Activated CD4-positive, alpha-beta T cell treated with anti-CD3 and anti-CD28 coated beads, Interleukin-2, amount 50 U/mL, for 4 hours (primary cell): ENCODE results near the gene ATP6AP1.
"Not testable (repeated sequence)": the region's sequence is repeated elsewhere in the genome, so short reads cannot be mapped to it uniquely, and the experiment has no call there.

Experiments used
- DNase-seq, 2 experiments: peaks; one replicate each; pipeline ENCODE4 v3.0.0-alpha.2; 2020

The ATP6AP1 gene

GRCh38 chrX:154399527-154400368 lies 28.7 kb upstream of the ATP6AP1 start:
- DNase-seq, result no peak

GRCh38 chrX:154400369-154400817 lies 28.1 kb upstream of the ATP6AP1 start:
- DNase-seq, result not testable (repeated sequence)

- no peak for DNase-seq
Measured at GRCh38 chrX:154401045-154401799, 27.3 kb upstream of the ATP6AP1 start.

GRCh38 chrX:154401918-154402621 lies 26.4 kb upstream of the ATP6AP1 start:
- no peak for DNase-seq

- DNase-seq, result no peak
Measured at GRCh38 chrX:154402622-154403127, 25.8 kb upstream of the ATP6AP1 start.

- DNase-seq, result no peak
Measured at GRCh38 chrX:154403192-154403591, 25.3 kb upstream of the ATP6AP1 start.

GRCh38 chrX:154403858-154404257 lies 24.6 kb upstream of the ATP6AP1 start:
- DNase-seq, result no peak

- DNase-seq, result no peak
Measured at GRCh38 chrX:154404625-154405192, 23.8 kb upstream of the ATP6AP1 start.

GRCh38 chrX:154408659-154409221 lies 19.7 kb upstream of the ATP6AP1 start:
- DNase-seq, result no peak

GRCh38 chrX:154409222-154409871 lies 19.1 kb upstream of the ATP6AP1 start, which contains the start of gene DNASE1L1:
DNASE1L1 (minus strand) TSS chrX:154409254; CDS start chrX:154405568, 3,686 bp downstream.
- no peak for DNase-seq

- peak in 1 of 2 experiments; percentile 27 for DNase-seq
Measured at GRCh38 chrX:154411981-154412340, 16.5 kb upstream of the ATP6AP1 start.

- no peak for DNase-seq
Measured at GRCh38 chrX:154412468-154412867, 16.0 kb upstream of the ATP6AP1 start.

- DNase-seq, result no peak
Measured at GRCh38 chrX:154413142-154413541, 15.3 kb upstream of the ATP6AP1 start.

GRCh38 chrX:154417157-154417556 lies 11.3 kb upstream of the ATP6AP1 start:
- no peak for DNase-seq

- DNase-seq, result no peak
Measured at GRCh38 chrX:154419189-154419588, 9.3 kb upstream of the ATP6AP1 start.

- no peak for DNase-seq
Measured at GRCh38 chrX:154419688-154420401, 8.6 kb upstream of the ATP6AP1 start.

- no peak for DNase-seq
Measured at GRCh38 chrX:154420402-154420756, 8.1 kb upstream of the ATP6AP1 start.

GRCh38 chrX:154426916-154427770 lies 1.3 kb upstream of the ATP6AP1 start:
- no peak for DNase-seq

GRCh38 chrX:154429711-154430110 lies 1.2 kb downstream of the ATP6AP1 start:
- DNase-seq, result no peak

GRCh38 chrX:154430479-154430878 lies 2.0 kb downstream of the ATP6AP1 start:
- no peak for DNase-seq
